Measurements from ENCODE around the gene RALB.

GRCh38 chr2:120320318-120320851 is 67.7 kb downstream of the RALB start:
- TF ChIP-seq, protein P1, sequence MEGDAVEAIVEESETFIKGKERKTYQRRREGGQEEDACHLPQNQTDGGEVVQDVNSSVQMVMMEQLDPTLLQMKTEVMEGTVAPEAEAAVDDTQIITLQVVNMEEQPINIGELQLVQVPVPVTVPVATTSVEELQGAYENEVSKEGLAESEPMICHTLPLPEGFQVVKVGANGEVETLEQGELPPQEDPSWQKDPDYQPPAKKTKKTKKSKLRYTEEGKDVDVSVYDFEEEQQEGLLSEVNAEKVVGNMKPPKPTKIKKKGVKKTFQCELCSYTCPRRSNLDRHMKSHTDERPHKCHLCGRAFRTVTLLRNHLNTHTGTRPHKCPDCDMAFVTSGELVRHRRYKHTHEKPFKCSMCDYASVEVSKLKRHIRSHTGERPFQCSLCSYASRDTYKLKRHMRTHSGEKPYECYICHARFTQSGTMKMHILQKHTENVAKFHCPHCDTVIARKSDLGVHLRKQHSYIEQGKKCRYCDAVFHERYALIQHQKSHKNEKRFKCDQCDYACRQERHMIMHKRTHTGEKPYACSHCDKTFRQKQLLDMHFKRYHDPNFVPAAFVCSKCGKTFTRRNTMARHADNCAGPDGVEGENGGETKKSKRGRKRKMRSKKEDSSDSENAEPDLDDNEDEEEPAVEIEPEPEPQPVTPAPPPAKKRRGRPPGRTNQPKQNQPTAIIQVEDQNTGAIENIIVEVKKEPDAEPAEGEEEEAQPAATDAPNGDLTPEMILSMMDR (IDR thresholded peaks at IDR 0.05): no peak
- no peak for TF ChIP-seq POLR2A (IDR thresholded peaks at IDR 0.05)

Data from prostate gland (tissue), 2 donors.